AG09319 (cell line): Measurements from ENCODE around the gene CPNE7.
A peak's percentile ranks its signal among the peaks of the same experiment; 100 is the strongest.

Experiments used
- DNase-seq: peaks from one replicate; pipeline ENCODE4 v3.0.0-alpha.2; 2010; ENCODE audit warnings: low read depth; ENCODE audit errors: extremely low read depth
- CTCF ChIP-seq: IDR thresholded peaks from 2 replicates; pipeline ENCODE4 v1.5.1; 2011; ENCODE audit warnings: low read depth, mild to moderate bottlenecking, inconsistent platforms, low read length, moderate library complexity

CPNE7 gene

DNA sequence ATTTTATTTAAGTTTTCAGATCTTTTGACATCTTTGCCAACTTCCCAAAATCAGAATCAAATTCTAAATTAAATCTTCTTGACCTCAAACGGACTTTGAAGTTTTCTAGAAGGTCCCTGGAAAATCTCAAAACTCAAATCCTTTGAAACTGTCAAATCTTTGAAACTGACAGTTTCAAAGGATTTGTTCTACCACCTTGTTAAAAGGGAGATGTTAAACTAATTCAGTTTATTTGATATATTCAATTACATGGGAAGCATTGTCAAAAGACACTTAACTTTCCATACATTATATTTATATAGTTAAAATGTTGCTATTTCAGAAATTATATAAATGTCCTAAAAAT, 34.5 kb downstream of the CPNE7 start:
- no peak for TF ChIP-seq CTCF
- DNase-seq, result no peak

DNA sequence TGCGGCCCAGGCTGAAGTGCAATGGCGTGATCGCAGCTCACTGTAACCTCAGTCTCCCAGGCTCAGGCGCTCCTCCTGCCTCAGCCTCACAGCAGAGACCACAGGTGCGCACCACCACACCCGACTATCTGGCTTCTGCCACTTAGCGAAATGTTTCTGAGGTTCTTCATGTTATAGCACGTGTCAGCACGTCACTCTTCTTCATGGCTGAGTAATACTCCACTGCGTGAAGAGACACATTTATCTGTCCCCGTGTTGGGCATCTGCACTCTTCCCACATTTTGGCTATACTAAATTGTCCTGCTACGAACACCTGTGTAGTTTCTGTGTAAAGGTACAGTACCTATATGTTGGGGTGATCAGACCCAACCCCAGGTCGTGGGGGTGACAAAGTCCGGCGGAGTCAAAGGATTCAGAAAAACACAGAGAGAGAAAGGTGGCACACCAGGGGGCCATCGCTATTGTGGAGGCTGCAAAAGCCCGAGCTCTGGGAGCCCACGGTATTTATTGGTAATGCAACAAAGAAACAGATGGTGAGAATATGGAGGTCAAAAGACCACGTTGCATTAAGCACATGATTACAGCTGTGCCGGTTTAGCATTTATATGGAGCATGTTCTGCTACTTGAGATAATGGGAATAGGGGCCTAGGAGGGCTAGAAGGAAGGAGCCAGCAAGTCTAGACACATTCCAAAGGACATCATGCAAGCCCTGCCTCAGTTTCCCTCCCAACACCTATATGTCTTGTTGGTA, 37.0 kb downstream of the CPNE7 start:
- no peak for DNase-seq
- TF ChIP-seq CTCF, result no peak

GRCh38 chr16:89613231-89613953, 37.8 kb downstream of the CPNE7 start, which contains the start of gene DPEP1:
DPEP1 (plus strand) TSS chr16:89613642; CDS start chr16:89630411, 16,769 bp downstream.
- no peak for TF ChIP-seq CTCF
- no peak for DNase-seq

- TF ChIP-seq CTCF, result no peak
Measured at GRCh38 chr16:89613954-89614459, 38.4 kb downstream of the CPNE7 start.

DNA sequence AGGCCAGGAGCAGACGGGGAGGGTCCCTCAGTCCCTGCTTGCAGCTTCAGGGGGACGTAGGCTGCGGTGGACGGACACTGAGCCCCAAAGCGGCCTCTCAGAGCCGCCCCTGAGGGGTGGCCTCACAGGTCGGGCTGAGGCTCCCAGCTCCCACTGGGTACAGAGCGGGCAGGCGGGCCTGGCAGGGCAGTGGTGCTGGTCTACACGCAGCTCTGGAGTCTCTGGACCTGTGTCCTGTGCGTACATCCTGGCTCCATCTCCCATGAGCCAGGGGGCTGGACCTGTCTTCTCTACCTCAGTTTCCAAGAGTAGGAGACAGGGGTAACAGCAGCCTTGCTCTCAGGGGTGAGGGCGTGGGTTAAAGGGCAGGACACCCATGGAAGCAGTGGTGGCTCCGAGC, 39.6 kb downstream of the CPNE7 start:
- TF ChIP-seq CTCF, result no peak
- no peak for DNase-seq

More at GRCh38 chr16:89613954-89614459, 38.4 kb downstream of the CPNE7 start:
- no peak for DNase-seq

DNA sequence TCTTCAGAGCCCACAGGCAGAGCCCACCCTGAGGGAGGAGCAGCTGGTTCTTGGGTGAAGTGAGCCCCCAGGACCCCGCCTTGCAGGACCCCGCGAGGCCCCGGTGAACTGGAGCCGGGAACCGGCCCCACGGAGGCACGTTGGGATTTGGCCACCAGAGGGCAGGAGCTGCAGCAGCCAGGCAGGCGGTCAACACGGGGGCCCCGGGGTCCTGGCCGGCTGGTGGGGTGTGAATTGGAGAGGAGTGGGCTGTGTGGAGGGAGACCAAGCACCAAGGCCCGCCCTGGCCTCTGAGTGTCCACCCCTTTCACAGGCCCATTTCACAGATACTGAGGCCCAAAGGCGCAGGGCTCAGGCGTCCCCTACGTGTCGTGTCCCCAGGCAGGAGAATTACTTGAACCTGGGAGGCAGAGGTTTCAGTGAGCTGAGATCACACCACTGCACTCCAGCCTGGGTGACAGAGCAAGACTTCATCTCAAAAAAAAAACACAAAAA, 40.1 kb downstream of the CPNE7 start:
- no peak for DNase-seq
- peak; percentile 79 for TF ChIP-seq CTCF

- no peak for TF ChIP-seq CTCF
- no peak for DNase-seq
Measured at GRCh38 chr16:89616623-89617022, 41.1 kb downstream of the CPNE7 start.
